GM23338 (cell line): ENCODE measurements around the gene B3GALNT2. TPM values are rescaled to one million over a fixed set of nuclear protein-coding genes. Genes with fewer than 3 reads are reported as not detected.

Experiments
- ATAC-seq: fragments of 200-7000 bp; cut with Tn5 transposase; 3 replicates; pipeline ENCODE4 v1.9.1; 2020
- DNase-seq: peaks from one replicate; pipeline ENCODE4 v3.0.0-alpha.2; 2015; ENCODE audit warnings: low spot score
- H2AFZ ChIP-seq: fragments of 200-600 bp; sonication (generic); 2 replicates; pipeline ENCODE4 v1.8.0; 2016; ENCODE audit warnings: antibody characterized with exemption, mild to moderate bottlenecking, moderate library complexity
- H3F3A ChIP-seq: fragments of 200-600 bp; sonication (generic); replicated peaks from 2 replicates; pipeline ENCODE4 v1.8.0; 2017; ENCODE audit warnings: antibody characterized with exemption, mixed run types, low read depth
- H3K27ac ChIP-seq: fragments of 200-600 bp; sonication (generic); 2 replicates; pipeline ENCODE4 v1.6.1; 2016; ENCODE audit warnings: low read depth
- H3K27me3 ChIP-seq: fragments of 200-600 bp; sonication (generic); 2 replicates; pipeline ENCODE4 v1.8.0; 2016; ENCODE audit warnings: mild to moderate bottlenecking, mixed run types, moderate library complexity; ENCODE audit not compliant: insufficient read depth
- H3K36me3 ChIP-seq: fragments of 200-600 bp; sonication (generic); 2 replicates; pipeline ENCODE4 v1.8.0; 2016; ENCODE audit warnings: mild to moderate bottlenecking; ENCODE audit not compliant: insufficient read depth
- H3K4me1 ChIP-seq: fragments of 200-600 bp; sonication (generic); 2 replicates; pipeline ENCODE4 v1.8.0; 2016; ENCODE audit warnings: mild to moderate bottlenecking, moderate library complexity; ENCODE audit not compliant: insufficient read depth
- H3K4me2 ChIP-seq: fragments of 200-600 bp; sonication (generic); 2 replicates; pipeline ENCODE4 v1.7.1; 2017; ENCODE audit warnings: mixed run types
- H3K4me3 ChIP-seq: fragments of 200-600 bp; sonication (generic); 2 replicates; pipeline ENCODE4 v1.6.1; 2016; ENCODE audit warnings: mixed run types
- H3K79me2 ChIP-seq: fragments of 200-600 bp; sonication (generic); replicated peaks from 2 replicates; pipeline ENCODE4 v1.8.0; 2017; ENCODE audit warnings: mild to moderate bottlenecking; ENCODE audit not compliant: insufficient read depth
- H3K9me2 ChIP-seq: fragments of 200-600 bp; sonication (generic); 2 replicates; pipeline ENCODE4 v1.8.0; 2017; ENCODE audit not compliant: insufficient read depth
- H4K20me1 ChIP-seq: fragments of 200-600 bp; sonication (generic); replicated peaks from 2 replicates; pipeline ENCODE4 v1.8.0; 2017; ENCODE audit warnings: mild to moderate bottlenecking; ENCODE audit not compliant: insufficient read depth
- H3K27ac Mint-ChIP-seq: 2 replicates; pipeline ENCODE4 v1.8.0; 2020; ENCODE audit warnings: inconsistent platforms, mild to moderate bottlenecking, moderate library complexity, mixed read lengths
- H3K27me3 Mint-ChIP-seq: 3 replicates; pipeline ENCODE4 v1.8.0; 2022; ENCODE audit warnings: low read depth, mild to moderate bottlenecking, moderate library complexity, mixed read lengths, inconsistent platforms; ENCODE audit not compliant: insufficient read depth, poor library complexity
- H3K36me3 Mint-ChIP-seq: 3 replicates; pipeline ENCODE4 v1.8.0; 2021; ENCODE audit warnings: low read depth, mild to moderate bottlenecking, inconsistent platforms, moderate library complexity, mixed read lengths
- H3K4me1 Mint-ChIP-seq: 3 replicates; pipeline ENCODE4 v1.8.0; 2020; ENCODE audit warnings: mild to moderate bottlenecking, inconsistent platforms, mixed read lengths
- H3K4me3 Mint-ChIP-seq: 3 replicates; pipeline ENCODE4 v1.8.0; 2021; ENCODE audit warnings: moderate library complexity, mild to moderate bottlenecking, inconsistent platforms, mixed read lengths
- H3K9me3 Mint-ChIP-seq: 3 replicates; pipeline ENCODE4 v1.8.0; 2020; ENCODE audit warnings: moderate library complexity, mild to moderate bottlenecking, inconsistent platforms, mixed read lengths
- CREB1 ChIP-seq: fragments of 250-450 bp; sonication (Bioruptor Pico); IDR thresholded peaks from 2 replicates; pipeline ENCODE4 v1.5.0; 2020; ENCODE audit warnings: low read depth, mild to moderate bottlenecking, moderate library complexity
- CTCF ChIP-seq, 2 experiments: fragments of 200-600 bp in 1 of 2; sonication (generic) in 1 of 2; conservative IDR thresholded peaks; 2 replicates each; pipeline versions ENCODE4 v1.5.1 to v1.6.1; 2016 to 2017; ENCODE audit warnings: antibody characterized with exemption in 2 of 2, low read depth in 2 of 2, mild to moderate bottlenecking in 2 of 2, moderate library complexity in 1 of 2
- EZH2 ChIP-seq: fragments of 200-600 bp; sonication (generic); IDR thresholded peaks from one replicate; pipeline ENCODE4 v1.8.0; 2017; ENCODE audit warnings: antibody characterized with exemption, mild to moderate bottlenecking, low read depth; ENCODE audit not compliant: unreplicated experiment
- EZH2phosphoT487 ChIP-seq: fragments of 200-600 bp; sonication (generic); IDR thresholded peaks from one replicate; pipeline ENCODE4 v1.8.1; 2018; ENCODE audit warnings: antibody characterized with exemption; ENCODE audit not compliant: unreplicated experiment
- JUNB ChIP-seq: IDR thresholded peaks from one replicate; pipeline ENCODE4 v1.6.1; 2016; ENCODE audit warnings: antibody characterized with exemption; ENCODE audit not compliant: unreplicated experiment
- NANOG ChIP-seq: IDR thresholded peaks from 2 replicates; pipeline ENCODE4 v1.6.1; 2016; ENCODE audit warnings: antibody characterized with exemption, borderline replicate concordance
- POLR2AphosphoS5 ChIP-seq: IDR thresholded peaks from 2 replicates; pipeline ENCODE4 v1.6.1; 2016; ENCODE audit warnings: antibody characterized with exemption, low read depth
- REST ChIP-seq: IDR thresholded peaks from one replicate; pipeline ENCODE4 v1.6.1; 2018; ENCODE audit warnings: antibody characterized with exemption; ENCODE audit not compliant: unreplicated experiment
- STAT1 ChIP-seq: IDR thresholded peaks from one replicate; pipeline ENCODE4 v1.6.1; 2016; ENCODE audit warnings: antibody characterized with exemption; ENCODE audit not compliant: unreplicated experiment
- ZNF114 ChIP-seq: fragments of 250-450 bp; sonication (Bioruptor Pico); IDR thresholded peaks from 2 replicates; pipeline ENCODE4 v1.5.0; 2020; ENCODE audit warnings: mild to moderate bottlenecking, moderate library complexity
- ZNF331 ChIP-seq: fragments of 250-450 bp; sonication (Bioruptor Pico); IDR thresholded peaks from 2 replicates; pipeline ENCODE4 v1.5.0; 2020; ENCODE audit warnings: low read depth, mild to moderate bottlenecking, moderate library complexity
- polyA plus RNA-seq: library from polyadenylated mRNA; unstranded; fragments of >200 nt; fragmentation: Nextera tagmentation; extraction: Ambion mirVana; gene quantifications from 2 replicates; pipeline ENCODE4 v1.2.1, GENCODE V29; 2016
- total RNA-seq: library from RNA; depleted of rRNA; stranded (reverse); fragments of >200 nt; shearing (Covaris generic); gene quantifications from 2 replicates; pipeline ENCODE4 v1.2.3, GENCODE V29; 2014

The B3GALNT2 gene
- total and polyA plus RNA-seq, 2 experiments from 2014 or later: 14.4 to 48.8 TPM

- Histone ChIP-seq H3K27me3 (no peaks in the 10 kb centered on the region), H3K9me2 (no peaks in the 10 kb centered on the region), H3K4me2 (no peak overlapping the region), H3K36me3 (peaks cover 42% of the 10 kb centered on the region), H4K20me1 (no peaks in the 10 kb centered on the region; the same call in 1 of the 2 replicates), H3K4me3 (no peak overlapping the region), H3K27ac (no peak overlapping the region), H3K4me1 (no peaks in the 10 kb centered on the region), H3F3A (peaks cover 6% of the 10 kb centered on the region; the same call in 1 of the 2 replicates), H3K79me2 (no peaks in the 10 kb centered on the region), H2AFZ (no peak overlapping the region)
- TF ChIP-seq EZH2phosphoT487 (no peak), ZNF114 (CRISPR knock-in tag) (no peak), JUNB (no peak), STAT1 (no peak), CTCF (conservative IDR thresholded peaks at IDR 0.05; ENCODE audit: low read depth in 2 of 2) (no peak), NANOG (no peak), POLR2AphosphoS5 (no peak), REST (no peak), CREB1 (CRISPR knock-in tag) (no peak), EZH2 (no peak), ZNF331 (no peak)
- DNase-seq (no peak), ATAC-seq (no peak)
- H3K4me3 Mint-ChIP-seq: no peak overlapping the region
- peaks cover 3% of the 10 kb centered on the region; the same call in 2 of the 3 replicates for H3K4me1 Mint-ChIP-seq
- H3K27ac Mint-ChIP-seq: no peak overlapping the region
- no peaks in the 10 kb centered on the region for H3K9me3 Mint-ChIP-seq
- H3K27me3 Mint-ChIP-seq: peaks cover 4% of the 10 kb centered on the region
- H3K36me3 Mint-ChIP-seq: peaks cover 74% of the 10 kb centered on the region
Measured at GRCh38 chr1:235448616-235449015, 55.6 kb downstream of the B3GALNT2 start.
